K562 (cell line): ENCODE measurements around the gene ABCF3. TPM values are rescaled to one million over a fixed set of nuclear protein-coding genes. Genes with fewer than 3 reads are reported as not detected.

ENCODE experiments used
- ATAC-seq: fragments of 200-7000 bp; cut with Tn5 transposase; 3 replicates; pipeline ENCODE4 v1.9.1; 2020; ENCODE audit warnings: moderate library complexity
- BruUV-seq: library from RNA; stranded (reverse); fragments of 400-500 nt; replicated peaks from 2 replicates; lab custom pipeline; 2021; lab: Mats Ljungman, UMichigan
- CTCF ChIA-PET: fragments of 300-600 bp; formaldehyde crosslinking; extraction: SDS; loops from one replicate; lab custom pipeline; 2021; ENCODE audit warnings: low intra/inter-chr PET ratio; lab: Yijun Ruan, JAX
- POLR2A ChIA-PET: fragments of 300-600, 350-650 bp; sonication (Branson Sonifier 250); formaldehyde crosslinking; extraction: SDS; loops from one replicate; lab custom pipeline; 2021; ENCODE audit warnings: antibody characterized with exemption, inconsistent platforms; lab: Yijun Ruan, JAX
- DNase-seq, 4 experiments: peaks; one replicate each; pipeline versions ENCODE4 v3.0.0 to v3.0.0-alpha.2; 2011 to 2018; ENCODE audit warnings: low spot score in 3 of 4, mixed read lengths in 3 of 4; ENCODE audit errors: extremely low read depth in 1 of 4
- FAIRE-seq: peaks from 2 replicates; lab custom pipeline; 2011; peaks lifted over from hg19 to GRCh38; lab: Jason Lieb, UNC
- H2AFZ ChIP-seq: 2 replicates; pipeline ENCODE4 v1.6.0; 2011; ENCODE audit warnings: low read depth, low read length, control low read depth, inconsistent platforms
- H3K27ac ChIP-seq: fragments of 200-600 bp; 3 replicates; pipeline ENCODE4 v1.8.0; 2011; ENCODE audit warnings: low read depth, mild to moderate bottlenecking, control low read depth, inconsistent platforms, low read length, moderate library complexity, mixed read lengths; ENCODE audit errors: extremely low read depth
- H3K27me3 ChIP-seq, 2 experiments: fragments of 300-600 bp in 1 of 2; 2 replicates in 1 of 2; 3 replicates in 1 of 2; pipeline versions ENCODE4 v1.6.0 to v1.8.0; 2011; ENCODE audit warnings: inconsistent platforms in 2 of 2, low read length in 2 of 2, mild to moderate bottlenecking in 1 of 2, mixed read lengths in 1 of 2, moderate library complexity in 1 of 2; ENCODE audit not compliant: control insufficient read depth in 2 of 2, insufficient read depth in 2 of 2
- H3K36me3 ChIP-seq: fragments of 300-600 bp; 3 replicates; pipeline ENCODE4 v1.8.0; 2011; ENCODE audit warnings: mild to moderate bottlenecking, low read length, inconsistent platforms; ENCODE audit not compliant: control insufficient read depth, insufficient read depth
- H3K4me1 ChIP-seq, 2 experiments: fragments of 200-600 bp in 1 of 2; replicated peaks in 1 of 2; 2 replicates in 1 of 2; 3 replicates in 1 of 2; pipeline versions ENCODE4 v1.5.1 to v1.8.0; 2011; ENCODE audit warnings: inconsistent platforms in 2 of 2, low read length in 2 of 2, mild to moderate bottlenecking in 1 of 2, mixed read lengths in 1 of 2, moderate library complexity in 1 of 2; ENCODE audit not compliant: control insufficient read depth in 2 of 2, insufficient read depth in 2 of 2
- H3K4me2 ChIP-seq: 2 replicates; pipeline ENCODE4 v1.6.1; 2011; ENCODE audit warnings: low read length, control low read depth, inconsistent platforms, mixed read lengths; ENCODE audit not compliant: insufficient read depth
- H3K4me3 ChIP-seq: fragments of 200-600 bp; sonication (generic), shearing (Covaris generic); 2 replicates; pipeline ENCODE4 v1.5.1; 2016; ENCODE audit warnings: control low read depth, inconsistent platforms
- H3K79me2 ChIP-seq: fragments of 200-600 bp; 3 replicates; pipeline ENCODE4 v1.8.0; 2011; ENCODE audit warnings: low read length, inconsistent platforms; ENCODE audit not compliant: control insufficient read depth, insufficient read depth
- H3K9ac ChIP-seq, 2 experiments: 2 replicates each; pipeline versions ENCODE4 v1.6.0 to v1.6.1; 2011; ENCODE audit warnings: low read depth in 2 of 2, low read length in 2 of 2, control low read depth in 1 of 2, inconsistent platforms in 1 of 2, mild to moderate bottlenecking in 1 of 2, mixed read lengths in 1 of 2; ENCODE audit not compliant: insufficient read depth in 1 of 2
- H3K9me1 ChIP-seq: one replicate; pipeline ENCODE4 v1.6.0; 2011; ENCODE audit warnings: inconsistent platforms, mild to moderate bottlenecking, low read length, moderate library complexity; ENCODE audit not compliant: control insufficient read depth, insufficient read depth
- H3K9me3 ChIP-seq: replicated peaks from 2 replicates; pipeline ENCODE4 v1.5.1; 2011; ENCODE audit warnings: low read depth, low read length, inconsistent platforms; ENCODE audit not compliant: control insufficient read depth, insufficient read depth
- H4K20me1 ChIP-seq: replicated peaks from 2 replicates; pipeline ENCODE4 v1.6.1; 2011; ENCODE audit warnings: low read length, inconsistent platforms, mixed read lengths; ENCODE audit not compliant: control insufficient read depth, insufficient read depth
- ADNP ChIP-seq: fragments of 200-800 bp; sonication (Bioruptor generic); IDR thresholded peaks from 2 replicates; pipeline ENCODE4 v1.6.1; 2016; ENCODE audit warnings: missing genetic modification characterization, missing compliant biosample characterization
- COPS2 ChIP-seq: fragments of 450-650 bp; conservative IDR thresholded peaks from 2 replicates; pipeline ENCODE4 v1.6.1; 2016; ENCODE audit warnings: mild to moderate bottlenecking, moderate library complexity
- ELF2 ChIP-seq: fragments of 250-450 bp; sonication (Bioruptor Pico); IDR thresholded peaks from 2 replicates; pipeline ENCODE4 v1.5.0; 2021; ENCODE audit warnings: mild to moderate bottlenecking
- HEY1 ChIP-seq: fragments of 250-450 bp; sonication (Bioruptor Pico); IDR thresholded peaks from 2 replicates; pipeline ENCODE4 v1.5.0; 2020; ENCODE audit warnings: mild to moderate bottlenecking, moderate library complexity, borderline replicate concordance
- MCM2 ChIP-seq: fragments of 450-650 bp; IDR thresholded peaks from 2 replicates; pipeline ENCODE4 v1.6.1; 2017; ENCODE audit warnings: low read depth, mild to moderate bottlenecking
- MTF1 ChIP-seq: fragments of 250-450 bp; sonication (Bioruptor Pico); IDR thresholded peaks from 2 replicates; pipeline ENCODE4 v1.9.0; 2021; ENCODE audit warnings: moderate library complexity, mild to moderate bottlenecking, inconsistent platforms, borderline replicate concordance
- NFE2 ChIP-seq: IDR thresholded peaks from 2 replicates; pipeline ENCODE4 v1.6.1; 2014; ENCODE audit warnings: antibody characterized with exemption, low read depth
- RFX5 ChIP-seq: IDR thresholded peaks from 2 replicates; pipeline ENCODE4 v1.6.1; 2011; ENCODE audit warnings: low read depth, mild to moderate bottlenecking, improper control_type of control experiment, low read length
- SIN3A ChIP-seq, 2 experiments: fragments of 150-350 bp in 1 of 2; IDR thresholded peaks; 2 replicates each; pipeline ENCODE4 v1.6.1; 2011 to 2016; ENCODE audit warnings: borderline replicate concordance in 2 of 2, low read depth in 2 of 2, low read length in 2 of 2, mild to moderate bottlenecking in 2 of 2, moderate library complexity in 2 of 2; ENCODE audit not compliant: control insufficient read depth in 1 of 2
- SIRT6 ChIP-seq: IDR thresholded peaks from one replicate; pipeline ENCODE4 v1.6.1; 2012; ENCODE audit warnings: low read depth, mild to moderate bottlenecking, control low read depth, inconsistent platforms, low read length, moderate library complexity
- SMARCA4 ChIP-seq: fragments of 450-650 bp; IDR thresholded peaks from 2 replicates; pipeline ENCODE4 v1.6.1; 2016
- SNAPC5 ChIP-seq: fragments of 250-450 bp; sonication (Bioruptor Pico); IDR thresholded peaks from 2 replicates; pipeline ENCODE4 v1.8.0; 2021; ENCODE audit warnings: moderate library complexity, mild to moderate bottlenecking, inconsistent platforms
- TAF7 ChIP-seq: fragments of 450-650 bp; IDR thresholded peaks from 2 replicates; pipeline ENCODE4 v1.6.1; 2016; ENCODE audit warnings: missing genetic modification characterization, missing compliant biosample characterization
- TEAD4 ChIP-seq, 2 experiments: sonication (generic) in 1 of 2; formaldehyde crosslinking in 1 of 2; IDR thresholded peaks; 2 replicates each; pipeline versions ENCODE4 v1.6.1 to v1.8.0; 2012 to 2022; ENCODE audit warnings: borderline replicate concordance in 1 of 2, inconsistent platforms in 1 of 2, low read length in 1 of 2, mild to moderate bottlenecking in 1 of 2, missing genetic modification reagents in 1 of 2
- USF2 ChIP-seq: sonication (generic); formaldehyde crosslinking; IDR thresholded peaks from 2 replicates; pipeline ENCODE4 v1.5.0; 2020; ENCODE audit warnings: missing genetic modification reagents
- XRCC4 ChIP-seq: IDR thresholded peaks from one replicate; pipeline ENCODE4 v1.6.1; 2011; ENCODE audit not compliant: insufficient read depth, insufficient read length; ENCODE audit errors: extremely low read depth
- ZNF23 ChIP-seq: fragments of 250-450 bp; sonication (Bioruptor Pico); IDR thresholded peaks from 2 replicates; pipeline ENCODE4 v1.4.0; 2020; ENCODE audit warnings: mild to moderate bottlenecking
- ZNF384 ChIP-seq: IDR thresholded peaks from 2 replicates; pipeline ENCODE4 v1.6.1; 2012; ENCODE audit warnings: low read depth, low read length, improper control_type of control experiment
- WGBS: fragments of 100-300 bp; shearing (Covaris generic); methylation state at CpG from one replicate; pipeline ENCODE4 v1.1.6; 2016; ENCODE audit warnings: low coverage, mixed read lengths; ENCODE audit not compliant: insufficient coverage; ENCODE audit errors: missing lambda C conversion rate; 5-methylcytosine and 5-hydroxymethylcytosine counted together
- in situ Hi-C: fragments of 300-500 bp; cut with MboI; formaldehyde crosslinking; loops from 4 replicates; pipeline ENCODE4 v1.15.0; 2018; ENCODE audit warnings: inconsistent platforms, mixed read lengths
- intact Hi-C: fragments of 100-400 bp; cut with micrococcal nuclease; formaldehyde crosslinking; loops from 2 replicates; pipeline ENCODE4 v1.14.2; 2022
- polyA plus RNA-seq, 8 experiments: library from polyadenylated mRNA; depleted of rRNA in 4 of 8; stranded (reverse) in 5 of 8; unstranded in 3 of 8; fragments of >200 nt; fragmentation: Nextera tagmentation in 2 of 8; fragmentation: Illumina TruSeq in 1 of 8; extraction: Ambion mirVana in 2 of 8; extraction: Trizol in 1 of 8; gene quantifications; 2 replicates each; pipeline versions ENCODE4 v1.2.1 to v1.2.3, GENCODE V29; 2011 to 2014; ENCODE audit warnings: inconsistent platforms in 1 of 8, missing spikeins in 1 of 8
- total RNA-seq, 7 experiments: library from RNA; depleted of rRNA in 6 of 7; stranded (reverse); fragments of >200 nt in 6 of 7; fragmentation: Illumina TruSeq in 2 of 7; extraction: Trizol in 2 of 7; gene quantifications; 2 replicates each; pipeline versions ENCODE4 v1.2.1 to v1.2.3, GENCODE V29; 2011 to 2021; ENCODE audit warnings: low replicate concordance in 1 of 7

ABCF3 gene
- total and polyA plus RNA-seq, 9 of the 15 experiments (the other 6 are each of a cell fraction or from before 2014, with no cell fraction given), result 6.7 to 77.9 (median 45.1) TPM

- in situ Hi-C loops (loop anchor here (10.0 kb wide), 1 partner anchor 226 kb away; the partner anchor contains the start of gene ABCC5), intact Hi-C loops (loop anchor here (5.0 to 10.0 kb wide), 2 partner anchors 94 to 196 kb away; no protein-coding TSS in a partner anchor)
- Histone ChIP-seq H3K4me2 (no peak overlapping the region), H3K27ac (no peak overlapping the region), H3K9ac (no peak overlapping the region), H2AFZ (no peak overlapping the region), H3K36me3 (peaks cover 42% of the 10 kb centered on the region), H3K9me1 (no peaks in the 10 kb centered on the region), H4K20me1 (peaks cover 27% of the 10 kb centered on the region), H3K79me2 (no peaks in the 10 kb centered on the region), H3K4me3 (no peak overlapping the region), H3K4me1 (peaks cover 0 to 22% of the 10 kb centered on the region in 2 experiments; a peak in 3 of 5 replicates), H3K9me3 (no peaks in the 10 kb centered on the region), H3K27me3 (peaks cover 0 to 12% of the 10 kb centered on the region in 2 experiments; a peak in 1 of 5 replicates)
- FAIRE-seq (no peak), DNase-seq (no peak), ATAC-seq (no peak; the same call in 2 of the 3 replicates)
- TF ChIP-seq MTF1 (CRISPR knock-in tag) (no peak), SIN3A (IDR thresholded peaks at IDR 0.05; ENCODE audit: borderline replicate concordance in 2 of 2, control insufficient read depth in 1 of 2, low read depth in 2 of 2, low read length in 2 of 2) (no peak), USF2 (CRISPR knock-in tag) (no peak), SMARCA4 (no peak), COPS2 (no peak), TEAD4 (IDR thresholded peaks at IDR 0.05; ENCODE audit: low read length) (no peak), TEAD4 (CRISPR knock-in tag; IDR thresholded peaks at IDR 0.05; ENCODE audit: borderline replicate concordance) (no peak), ZNF384 (no peak), ZNF23 (no peak), TAF7 (no peak), MCM2 (no peak), XRCC4 (no peak), ADNP (tag) (no peak), RFX5 (no peak), HEY1 (CRISPR knock-in tag) (no peak), ELF2 (CRISPR knock-in tag) (no peak), SNAPC5 (CRISPR knock-in tag) (no peak), NFE2 (no peak), SIRT6 (no peak)
- BruUV-seq, result no TSS peak
- WGBS, result 79% methylated on average over 14 of the region's 17 CpGs
- POLR2A ChIA-PET, result interaction anchor here (1.2 to 1.4 kb wide), 2 partner anchors 11 to 57 kb away, joined by 3 to 6 read pairs; partner anchors contain the start of gene VWA5B2
- CTCF ChIA-PET, result interaction anchor here (2.2 kb wide), 1 partner anchor 345 kb away, joined by 17 read pairs; no protein-coding TSS in a partner anchor
Measured at GRCh38 chr3:184241141-184241446, 55.1 kb downstream of the ABCF3 start.
